Prostate gland (tissue), 2 donors: ENCODE measurements around the gene SNAI1. TPM values are rescaled to one million over a fixed set of nuclear protein-coding genes. Genes with fewer than 3 reads are reported as not detected.

Experiments used
- DNase-seq: peaks from one replicate; pipeline ENCODE4 v3.0.0-alpha.2; 2019; ENCODE audit warnings: low spot score
- H3K27ac ChIP-seq, 2 donors: fragments of 200-600 bp; sonication (generic); 2 replicates each; pipeline ENCODE4 v1.5.1; 2017 to 2019
- H3K27me3 ChIP-seq: fragments of 200-600 bp; sonication (generic); replicated peaks from 2 replicates; pipeline ENCODE4 v1.5.1; 2019; ENCODE audit not compliant: insufficient read depth
- H3K36me3 ChIP-seq, 2 donors: fragments of 200-600 bp; sonication (generic); 1 replicate in 1 of 2; 2 replicates in 1 of 2; pipeline versions ENCODE4 v1.5.1 to v1.8.1; 2017 to 2019
- H3K4me1 ChIP-seq: fragments of 200-600 bp; sonication (generic); replicated peaks from 2 replicates; pipeline ENCODE4 v1.5.1; 2019
- H3K4me3 ChIP-seq, 2 donors: fragments of 200-600 bp; sonication (generic); 2 replicates each; pipeline ENCODE4 v1.5.1; 2017 to 2019
- H3K9me3 ChIP-seq: fragments of 200-600 bp; sonication (generic); 2 replicates; pipeline ENCODE4 v1.5.1; 2017
- POLR2A ChIP-seq: fragments of 450-650 bp; IDR thresholded peaks from one replicate; pipeline ENCODE4 v1.6.1; 2016; ENCODE audit warnings: antibody characterized with exemption, mild to moderate bottlenecking
- POLR2AphosphoS5 ChIP-seq: sonication (generic); formaldehyde crosslinking; IDR thresholded peaks from one replicate; pipeline ENCODE4 v1.6.1; 2017; ENCODE audit warnings: antibody characterized with exemption
- WGBS: methylation state at CpG from one replicate; pipeline ENCODE4 v1.1.5; 2018; 5-methylcytosine and 5-hydroxymethylcytosine counted together
- intact Hi-C: fragments of 100-400 bp; cut with DNase I; formaldehyde crosslinking; loops from one replicate; pipeline ENCODE4 v1.14.2; 2022
- total RNA-seq, 2 donors: library from RNA; depleted of rRNA; stranded (reverse); fragments of >200 nt; gene quantifications; one replicate each; pipeline ENCODE4 v1.1.0, GENCODE V29; 2016
- TF ChIP-seq, protein P1 (sequence below), 4 experiments: fragments of 200-600 bp in 2 of 4; fragments of 450-650 bp in 2 of 4; sonication (generic) in 2 of 4; IDR thresholded peaks; 1 replicate in 3 of 4; 2 replicates in 1 of 4; pipeline ENCODE4 v1.5.1; 2016 to 2019; ENCODE audit warnings: antibody characterized with exemption in 4 of 4, mild to moderate bottlenecking in 2 of 4, moderate library complexity in 2 of 4

The SNAI1 gene
- 1 to 10 TPM; 1.0 to 7.4 TPM for total RNA-seq

DNA sequence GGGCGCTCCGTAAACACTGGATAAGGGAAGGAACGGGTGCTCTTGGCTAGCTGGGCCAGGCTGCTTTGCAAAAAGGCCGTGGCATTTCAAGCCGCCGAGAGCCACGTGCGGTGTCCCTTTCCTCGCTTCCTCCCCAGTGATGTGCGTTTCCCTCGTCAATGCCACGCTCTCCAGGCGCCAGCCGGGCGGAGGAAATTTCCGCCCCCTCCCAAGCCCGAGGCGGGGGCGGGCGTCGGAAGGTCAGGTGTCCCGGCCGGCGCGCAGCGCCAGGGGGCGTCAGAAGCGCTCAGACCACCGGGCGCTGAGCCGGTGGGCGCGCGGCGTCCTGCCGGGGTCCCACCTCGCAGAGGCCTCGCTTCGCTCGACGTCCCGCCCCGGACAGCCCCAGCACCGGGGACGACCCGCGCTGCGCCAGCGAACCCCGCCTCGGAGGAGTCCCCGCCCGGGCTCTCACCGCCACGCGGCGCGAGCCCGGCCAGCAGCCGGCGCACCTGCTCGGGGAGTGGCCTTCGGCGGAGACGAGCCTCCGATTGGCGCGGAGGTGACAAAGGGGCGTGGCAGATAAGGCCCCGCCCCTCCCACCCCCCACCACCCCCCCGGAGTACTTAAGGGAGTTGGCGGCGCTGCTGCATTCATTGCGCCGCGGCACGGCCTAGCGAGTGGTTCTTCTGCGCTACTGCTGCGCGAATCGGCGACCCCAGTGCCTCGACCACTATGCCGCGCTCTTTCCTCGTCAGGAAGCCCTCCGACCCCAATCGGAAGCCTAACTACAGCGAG is at the start of gene SNAI1:
Gene SNAI1, plus strand, starts transcription at position 635 of the 777 bp plus-strand sequence. Its CDS starts 80 bp downstream, at position 715.
- Histone ChIP-seq H3K4me1 (peaks cover 8% of the 10 kb centered on the region), H3K27me3 (no peaks in the 10 kb centered on the region), H3K27ac (peak within 1 kb of the TSS; percentile 33 to 57), H3K4me3 (peak within 1 kb of the TSS; percentile 31 to 36), H3K36me3 (no peaks in the 10 kb centered on the region), H3K9me3 (no peaks in the 10 kb centered on the region)
- DNase-seq: peak; percentile 78
- TF ChIP-seq, protein P1, sequence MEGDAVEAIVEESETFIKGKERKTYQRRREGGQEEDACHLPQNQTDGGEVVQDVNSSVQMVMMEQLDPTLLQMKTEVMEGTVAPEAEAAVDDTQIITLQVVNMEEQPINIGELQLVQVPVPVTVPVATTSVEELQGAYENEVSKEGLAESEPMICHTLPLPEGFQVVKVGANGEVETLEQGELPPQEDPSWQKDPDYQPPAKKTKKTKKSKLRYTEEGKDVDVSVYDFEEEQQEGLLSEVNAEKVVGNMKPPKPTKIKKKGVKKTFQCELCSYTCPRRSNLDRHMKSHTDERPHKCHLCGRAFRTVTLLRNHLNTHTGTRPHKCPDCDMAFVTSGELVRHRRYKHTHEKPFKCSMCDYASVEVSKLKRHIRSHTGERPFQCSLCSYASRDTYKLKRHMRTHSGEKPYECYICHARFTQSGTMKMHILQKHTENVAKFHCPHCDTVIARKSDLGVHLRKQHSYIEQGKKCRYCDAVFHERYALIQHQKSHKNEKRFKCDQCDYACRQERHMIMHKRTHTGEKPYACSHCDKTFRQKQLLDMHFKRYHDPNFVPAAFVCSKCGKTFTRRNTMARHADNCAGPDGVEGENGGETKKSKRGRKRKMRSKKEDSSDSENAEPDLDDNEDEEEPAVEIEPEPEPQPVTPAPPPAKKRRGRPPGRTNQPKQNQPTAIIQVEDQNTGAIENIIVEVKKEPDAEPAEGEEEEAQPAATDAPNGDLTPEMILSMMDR (IDR thresholded peaks at IDR 0.05): peak; percentile 45 to 68 (median 57)
- peak; percentile 52 for TF ChIP-seq POLR2A
- TF ChIP-seq POLR2AphosphoS5: peak; percentile 37
- 3% methylated on average over 68 of the region's 90 CpGs for WGBS
- intact Hi-C loops: loop anchor here (5.0 kb wide), 1 partner anchor 195 kb away; no protein-coding TSS in a partner anchor

DNA sequence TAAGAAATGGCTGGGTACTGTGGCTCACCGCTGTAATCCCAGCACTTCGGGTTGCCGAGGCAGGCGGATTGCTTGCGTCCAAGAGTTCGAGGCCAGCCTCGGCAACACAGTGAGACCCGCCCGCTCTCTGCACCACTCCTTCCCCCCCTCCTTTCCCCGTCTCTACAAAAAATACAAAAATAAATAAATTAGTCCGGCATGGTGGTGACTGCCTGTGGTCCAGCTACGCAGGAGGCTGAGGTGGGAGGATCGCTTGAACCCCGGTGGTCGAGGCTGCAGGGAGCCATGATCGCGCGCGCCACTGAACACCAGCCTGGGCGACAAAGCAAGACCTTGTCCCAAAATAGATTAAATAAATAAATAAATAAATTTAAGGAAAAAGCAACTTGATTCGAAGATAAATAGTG is 47.0 kb upstream of the SNAI1 start:
- TF ChIP-seq, protein P1 (IDR thresholded peaks at IDR 0.05): no peak
- TF ChIP-seq POLR2AphosphoS5 (no peak), POLR2A (no peak)
- intact Hi-C loops: loop anchor here (1.0 kb wide), 1 partner anchor 20 kb away; the partner anchor contains the start of gene SPATA2
- Histone ChIP-seq H3K27me3 (no peaks in the 10 kb centered on the region), H3K4me3 (peak overlapping the region; percentile 94 to 95), H3K9me3 (no peaks in the 10 kb centered on the region), H3K27ac (peak overlapping the region; percentile 93 to 94), H3K4me1 (peaks cover 19% of the 10 kb centered on the region), H3K36me3 (no peaks in the 10 kb centered on the region)
- no peak for DNase-seq
- WGBS: 35% methylated on average over 21 of the region's 21 CpGs

DNA sequence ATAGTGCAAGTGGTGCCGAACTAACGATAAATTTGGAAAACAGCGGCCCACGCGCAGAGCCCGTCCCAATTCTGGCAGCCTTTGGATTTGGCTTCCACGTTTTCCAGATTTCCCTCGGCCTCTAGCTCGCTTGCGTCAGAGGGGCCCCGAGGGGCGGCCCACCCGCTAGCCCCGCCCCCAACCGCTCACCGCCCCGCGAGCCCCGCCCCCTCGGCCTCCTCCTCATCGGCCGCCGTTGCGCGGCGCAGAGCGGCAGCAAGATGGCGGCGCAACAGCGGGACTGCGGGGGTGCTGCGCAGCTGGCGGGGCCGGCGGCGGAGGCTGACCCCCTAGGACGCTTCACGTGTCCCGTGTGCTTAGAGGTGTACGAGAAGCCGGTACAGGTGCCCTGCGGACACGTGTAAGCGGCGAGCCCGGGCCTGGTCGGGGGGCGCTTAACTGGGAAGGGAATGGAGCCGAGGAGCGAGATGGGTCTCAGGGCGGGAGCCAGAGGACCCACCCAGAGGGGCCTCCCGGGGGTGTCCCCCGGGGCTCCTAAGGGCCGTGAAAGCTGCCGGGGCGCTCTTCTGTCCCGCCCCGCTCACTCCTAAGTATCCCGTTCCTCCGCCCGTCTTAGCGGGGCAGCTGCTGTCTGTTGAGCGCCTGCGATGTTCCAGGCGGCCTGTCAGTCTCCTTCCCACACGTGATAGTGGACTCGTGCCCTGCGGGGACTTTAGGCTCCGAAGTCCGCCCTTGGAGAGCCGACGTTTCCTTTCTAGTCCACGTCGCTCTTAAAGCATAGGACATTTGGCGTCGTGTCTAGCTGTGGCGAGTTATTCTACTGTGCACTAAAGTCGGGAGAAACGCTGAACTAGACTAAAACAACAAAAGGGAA is 46.4 kb upstream of the SNAI1 start, which contains the start of gene RNF114:
Gene RNF114, plus strand, starts transcription at position 245 of the 874 bp plus-strand sequence. Its CDS starts 16 bp downstream, at position 261.
- H3K4me3 ChIP-seq: peak within 1 kb of the TSS; percentile 94 to 95
- H3K9me3 ChIP-seq: no peaks in the 10 kb centered on the region
- intact Hi-C loops: loop anchor here (1.0 kb wide), 1 partner anchor 21 kb away; the partner anchor contains the start of gene SPATA2
- TF ChIP-seq POLR2A (peak; percentile 91), POLR2AphosphoS5 (peak; percentile 92)
- TF ChIP-seq, protein P1 (IDR thresholded peaks at IDR 0.05): peak in 2 of 4 experiments; percentile 9 to 23
- no peaks in the 10 kb centered on the region for H3K36me3 ChIP-seq
- peaks cover 19% of the 10 kb centered on the region for H3K4me1 ChIP-seq
- no peaks in the 10 kb centered on the region for H3K27me3 ChIP-seq
- under 1% methylated on average over 79 of the region's 79 CpGs for WGBS
- peak; percentile 91 for DNase-seq
- H3K27ac ChIP-seq: peak within 1 kb of the TSS; percentile 93 to 94

DNA sequence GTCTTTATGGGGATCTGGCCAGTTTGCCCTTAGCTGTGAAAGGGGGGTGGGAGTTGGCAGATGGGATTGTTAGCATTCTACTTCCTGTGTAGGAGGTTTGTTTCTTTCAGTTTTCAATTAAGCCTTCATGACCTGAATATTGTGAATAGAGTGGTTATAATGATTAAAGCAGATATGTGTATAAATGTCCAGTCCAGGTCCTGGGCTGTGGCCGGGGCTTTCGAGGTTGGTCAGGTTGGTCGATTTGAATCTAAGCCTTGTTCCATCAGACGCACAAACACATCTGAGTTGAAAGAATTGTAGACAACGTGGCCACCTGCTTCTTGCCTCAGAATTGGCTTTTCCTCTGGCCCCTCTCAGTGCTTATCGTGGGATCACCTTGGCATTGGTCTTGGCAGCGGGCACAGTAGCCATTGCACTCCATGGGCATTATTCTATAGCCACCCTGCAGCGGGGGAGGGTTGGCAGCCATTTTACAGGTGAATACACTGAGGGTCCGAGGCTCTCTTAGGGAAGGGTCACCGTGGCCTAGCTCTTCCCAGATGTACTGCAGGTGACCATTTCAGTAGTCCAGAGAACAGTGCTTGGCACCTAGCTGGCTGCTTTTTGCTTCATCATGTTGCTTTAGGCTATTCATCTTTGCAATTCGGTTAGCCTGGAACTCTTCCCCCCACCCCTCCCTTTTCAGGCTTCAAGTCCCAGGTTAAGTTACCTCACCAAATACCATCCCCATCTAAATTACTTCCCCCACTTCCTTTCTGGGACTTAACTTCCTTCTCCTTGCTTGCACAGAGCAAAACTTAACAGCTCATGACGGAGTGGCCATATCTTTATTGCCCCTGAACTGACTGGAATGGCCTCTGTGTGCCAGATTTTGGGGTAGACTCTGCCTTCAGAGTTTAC is 45.5 kb upstream of the SNAI1 start:
- no peaks in the 10 kb centered on the region for H3K36me3 ChIP-seq
- intact Hi-C loops: no loop called here
- no peaks in the 10 kb centered on the region for H3K9me3 ChIP-seq
- TF ChIP-seq POLR2A (no peak), POLR2AphosphoS5 (no peak)
- TF ChIP-seq, protein P1 (IDR thresholded peaks at IDR 0.05): no peak
- peaks cover 19% of the 10 kb centered on the region for H3K4me1 ChIP-seq
- WGBS: 12% methylated on average over 12 of the region's 12 CpGs
- H3K4me3 ChIP-seq: peak overlapping the region; percentile 94 to 95
- DNase-seq: no peak
- H3K27ac ChIP-seq: peak overlapping the region; percentile 93 to 94
- no peaks in the 10 kb centered on the region for H3K27me3 ChIP-seq
